Activated CD8-positive, alpha-beta memory T cell treated with anti-CD3 and anti-CD28 coated beads for 1 hour (primary cell): ENCODE results near the gene TIPRL.
"Not testable (repeated sequence)": the region's sequence is repeated elsewhere in the genome, so short reads cannot be mapped to it uniquely, and the experiment has no call there.

ENCODE experiments used
- DNase-seq, 2 donors: peaks; one replicate each; pipeline ENCODE4 v3.0.0-alpha.2; 2020; ENCODE audit warnings: low read depth in 1 of 2; ENCODE audit errors: extremely low read depth in 1 of 2

The TIPRL gene

GRCh38 chr1:168178638-168179437, at the start of gene TIPRL:
Gene TIPRL, plus strand, starts transcription at chr1:168178962. Its CDS starts 116 bp downstream, at chr1:168179078.
- DNase-seq: peak; percentile 81 to 89

DNA sequence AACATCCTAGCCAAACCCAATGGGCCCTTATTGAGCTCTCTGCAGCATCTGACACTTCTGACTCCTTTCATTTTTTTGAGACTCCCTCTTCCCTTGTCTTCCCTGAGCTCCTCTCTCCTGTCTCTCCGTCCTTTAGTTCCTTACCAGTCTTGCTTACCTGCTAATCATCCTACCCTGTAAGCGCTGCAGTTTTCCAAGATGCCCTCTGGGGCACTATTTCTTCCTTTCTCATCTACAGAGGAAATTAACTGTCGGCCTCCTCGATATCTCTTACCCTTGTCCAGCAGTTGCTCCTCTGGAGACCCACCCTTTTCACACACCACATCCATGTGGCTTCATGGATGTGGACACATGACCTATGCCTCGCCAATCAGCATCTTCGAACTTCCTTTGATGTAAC, 48.8 kb upstream of the TIPRL start:
- no peak for DNase-seq

DNA sequence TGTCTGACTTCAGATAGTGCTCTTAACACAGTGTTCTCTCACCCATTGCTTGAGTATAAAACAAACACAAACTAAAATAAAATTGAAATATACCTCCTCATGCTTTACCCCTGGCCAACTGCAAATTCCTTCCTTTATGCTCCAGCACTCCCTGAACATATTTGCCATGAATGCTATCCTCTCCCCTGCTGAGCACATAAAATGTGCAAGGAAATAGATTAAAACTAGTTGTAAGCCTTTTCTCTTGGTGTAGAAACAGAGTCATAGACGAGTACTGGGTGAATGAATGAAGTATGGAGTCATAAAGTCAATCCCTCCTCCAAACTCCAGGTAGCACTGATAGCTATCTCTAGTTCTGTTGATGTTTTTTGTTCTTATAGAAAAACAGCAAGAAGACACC, 44.6 kb upstream of the TIPRL start:
- DNase-seq: no peak

DNA sequence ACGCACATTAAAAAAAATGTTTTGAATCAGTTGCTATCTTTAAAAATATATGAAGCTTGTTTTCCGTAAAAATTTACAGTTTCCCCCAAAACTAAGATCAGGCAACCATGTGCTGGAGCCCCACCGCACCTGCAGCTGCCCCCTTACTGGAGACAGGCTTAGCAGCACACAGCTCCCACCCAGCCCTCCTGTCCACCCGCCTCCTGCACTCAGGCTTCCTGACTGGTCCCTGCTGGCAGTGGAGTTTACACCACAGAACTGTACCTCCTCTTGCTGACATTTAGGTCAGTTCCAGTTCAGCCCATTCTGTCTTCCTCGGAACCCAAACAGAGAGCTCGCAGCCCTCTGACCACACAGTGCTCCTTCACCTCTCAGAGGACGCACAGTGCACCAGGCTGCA, 44.1 kb upstream of the TIPRL start:
- no peak for DNase-seq

DNA sequence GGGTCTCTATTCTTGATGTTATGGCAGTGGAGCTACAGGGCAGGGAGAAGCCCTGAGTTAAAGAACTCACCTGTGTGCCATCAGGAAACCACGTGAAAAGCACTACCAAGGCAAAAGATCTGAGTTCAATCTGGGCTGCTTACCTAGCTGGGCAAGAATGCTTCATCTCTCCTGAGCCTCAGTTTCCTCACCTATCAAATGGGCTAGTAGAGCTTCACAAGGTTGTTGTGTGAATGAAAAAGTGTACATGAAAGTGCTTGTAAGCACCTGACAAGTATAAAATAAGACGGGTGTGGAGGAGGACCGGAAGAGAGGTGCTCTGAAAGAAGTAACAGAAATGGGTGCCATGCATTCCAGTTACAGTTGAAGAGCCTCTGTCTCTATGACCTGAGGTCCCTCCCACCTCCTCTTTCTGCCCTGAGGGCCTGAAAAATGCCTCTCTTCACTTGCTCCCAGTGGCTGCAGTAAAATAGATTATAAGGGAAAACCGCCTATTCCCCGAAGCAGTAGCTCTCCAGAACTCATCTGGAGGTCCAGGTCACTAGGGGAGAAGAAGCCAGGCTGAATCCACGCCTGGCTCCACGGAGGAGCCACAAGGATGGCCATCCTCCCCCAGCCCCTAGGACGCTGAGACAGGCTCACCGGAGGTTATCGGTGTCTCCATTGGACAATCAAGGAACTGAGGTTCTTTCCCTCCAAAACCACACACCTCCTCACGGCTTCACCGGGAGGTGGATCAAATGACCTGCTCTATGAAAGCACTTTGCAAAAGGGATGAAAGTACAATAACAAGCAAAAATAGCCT, 43.4 kb upstream of the TIPRL start:
- no peak for DNase-seq

GRCh38 chr1:168135921-168136708, 42.6 kb upstream of the TIPRL start:
- DNase-seq: no peak

GRCh38 chr1:168136709-168137514, 41.9 kb upstream of the TIPRL start, which contains the start of gene GPR161:
Gene GPR161, minus strand, starts transcription at chr1:168136930. Its CDS starts 32,080 bp downstream, at chr1:168104850.
- no peak for DNase-seq

DNA sequence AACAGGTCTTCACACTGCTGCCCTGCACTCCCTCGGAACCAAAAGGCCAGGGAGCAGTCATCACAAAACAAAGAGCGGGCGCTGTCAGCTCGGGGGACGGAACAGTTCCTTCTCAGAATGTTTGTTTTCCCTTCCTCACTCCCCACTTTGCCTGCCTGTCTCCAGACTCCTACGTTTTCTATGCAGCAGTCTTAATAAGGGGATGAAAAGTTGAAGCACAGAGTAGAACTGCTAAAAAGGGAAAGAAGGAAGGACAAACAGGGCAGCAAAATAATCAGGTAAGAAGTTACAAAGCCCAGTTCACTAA, 41.3 kb upstream of the TIPRL start:
- DNase-seq: no peak

- no peak for DNase-seq
These were observed 40.6 kb upstream of the TIPRL start for GRCh38 chr1:168138134-168138533.

GRCh38 chr1:168139070-168139469, 39.7 kb upstream of the TIPRL start:
- DNase-seq: no peak

GRCh38 chr1:168141871-168142385, 36.8 kb upstream of the TIPRL start:
- DNase-seq: no peak

GRCh38 chr1:168145184-168146159, 33.3 kb upstream of the TIPRL start:
- DNase-seq: peak; percentile 49 to 81

DNA sequence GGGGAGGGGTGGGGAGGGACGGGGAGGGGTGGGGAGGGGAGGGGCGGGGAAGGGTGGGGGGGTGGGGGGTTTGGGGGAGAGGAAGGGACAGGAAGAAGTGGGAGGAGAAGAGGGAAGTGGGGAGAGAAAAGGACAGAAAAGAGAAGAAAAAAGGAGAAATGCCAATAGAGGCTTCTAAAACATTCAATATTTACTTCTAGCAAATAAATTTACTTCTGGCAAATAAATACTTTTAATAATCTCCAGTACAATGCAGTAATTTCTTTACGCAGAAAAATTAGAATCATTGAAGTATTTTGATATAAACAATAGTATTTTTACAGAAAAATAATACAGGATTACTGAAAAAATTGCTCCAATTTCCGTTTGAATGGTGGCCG, 32.6 kb upstream of the TIPRL start:
- no peak for DNase-seq

GRCh38 chr1:168146626-168147025, 32.1 kb upstream of the TIPRL start:
- no peak for DNase-seq

DNA sequence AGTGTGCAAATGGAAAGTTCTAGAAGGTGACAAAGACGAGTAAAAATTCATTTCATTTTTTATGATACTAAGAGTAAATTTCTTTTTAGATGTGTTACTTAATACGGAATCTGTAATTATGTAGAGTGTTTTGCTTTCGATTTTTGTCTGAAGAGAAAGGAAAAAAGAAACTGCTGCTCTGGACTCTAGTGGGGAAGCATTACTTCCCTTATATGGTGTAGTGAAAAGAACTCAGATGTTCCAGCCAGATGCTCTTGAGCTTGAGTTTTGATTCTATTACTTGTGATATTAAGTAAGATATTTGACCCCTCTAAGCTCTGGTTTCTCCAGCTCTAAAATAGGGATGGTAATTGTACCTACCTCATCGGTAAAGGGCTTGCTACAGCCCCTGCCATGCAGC, 29.8 kb upstream of the TIPRL start:
- DNase-seq: no peak

GRCh38 chr1:168150283-168150682, 28.5 kb upstream of the TIPRL start:
- DNase-seq: no peak

DNA sequence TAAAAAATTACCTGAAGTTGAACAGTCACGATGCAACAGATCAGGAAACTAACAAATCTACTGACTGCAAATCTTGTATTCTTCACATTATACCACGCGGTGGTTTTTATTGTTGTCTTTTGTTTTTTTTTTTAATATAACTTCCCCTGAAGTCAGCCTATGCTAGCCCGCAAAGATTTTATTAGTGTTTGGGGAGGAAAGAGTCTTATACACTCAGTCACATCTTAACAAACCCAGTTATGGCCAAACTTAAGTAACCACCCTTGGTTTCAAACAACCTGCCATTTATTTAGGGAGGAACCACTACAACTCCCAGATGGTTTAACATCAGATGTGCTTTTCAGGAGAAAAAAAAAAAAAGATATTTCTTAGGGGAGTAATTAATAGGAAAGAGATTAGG, 26.8 kb upstream of the TIPRL start:
- no peak for DNase-seq

DNA sequence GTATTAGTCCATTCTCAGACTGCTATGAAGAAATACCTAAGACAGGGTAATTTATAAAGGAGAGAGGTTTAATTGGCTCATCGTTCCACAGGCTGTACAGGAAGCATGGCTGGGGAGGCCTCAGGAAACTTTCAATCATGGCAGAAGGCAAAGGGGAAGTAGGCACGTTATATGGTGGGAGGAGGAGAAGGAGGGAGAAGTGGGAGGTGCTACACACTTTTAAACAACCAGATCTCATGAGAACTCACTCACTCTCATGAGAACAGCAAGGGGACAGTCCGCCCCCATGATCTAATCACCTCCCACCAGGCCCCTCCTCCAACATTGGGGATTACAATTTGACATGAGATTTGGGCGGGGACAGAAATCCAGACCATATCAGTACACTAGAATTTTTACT, 24.1 kb upstream of the TIPRL start:
- DNase-seq: not testable (repeated sequence)

DNA sequence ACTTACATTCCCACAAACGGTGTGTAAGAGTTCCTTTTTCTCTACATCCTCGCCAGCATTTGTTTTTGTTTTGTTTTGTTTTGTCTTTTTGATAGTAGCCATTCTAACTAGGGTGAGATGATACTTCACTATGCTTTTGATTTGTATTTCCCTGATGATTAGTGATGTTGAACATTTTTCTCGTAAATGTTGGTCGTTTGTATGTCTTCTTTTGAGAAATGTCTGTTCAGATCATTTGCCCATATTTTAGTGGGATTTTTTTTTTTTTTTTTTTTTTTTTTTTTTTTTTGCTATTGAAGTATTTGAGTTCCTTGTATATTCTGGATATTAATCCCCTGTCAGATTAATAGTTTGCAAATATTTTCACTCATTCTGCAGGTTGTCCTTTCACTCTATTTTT, 22.9 kb upstream of the TIPRL start:
- no peak for DNase-seq
